Right renal pelvis (tissue), 4 donors: Measurements from ENCODE around the gene KRTAP5-9. TPM values are rescaled to one million over a fixed set of nuclear protein-coding genes. Genes with fewer than 3 reads are reported as not detected.
"Not testable (repeated sequence)": the region's sequence is repeated elsewhere in the genome, so short reads cannot be mapped to it uniquely, and the experiment has no call there.

Source experiments
- DNase-seq, 4 donors: peaks; one replicate each; pipeline ENCODE4 v3.0.0-alpha.2; 2013; ENCODE audit warnings: low read depth in 4 of 4, low spot score in 3 of 4, missing footprints in 1 of 4
- polyA plus RNA-seq, 4 donors: library from polyadenylated mRNA; unstranded; fragments of 120-200 nt; gene quantifications; one replicate each; pipeline ENCODE4 v1.2.1, GENCODE V29; 2013; ENCODE audit not compliant: insufficient read length in 4 of 4

Gene KRTAP5-9
- polyA plus RNA-seq, 4 donors = 0.19 to 0.47 (median 0.44) TPM

DNA sequence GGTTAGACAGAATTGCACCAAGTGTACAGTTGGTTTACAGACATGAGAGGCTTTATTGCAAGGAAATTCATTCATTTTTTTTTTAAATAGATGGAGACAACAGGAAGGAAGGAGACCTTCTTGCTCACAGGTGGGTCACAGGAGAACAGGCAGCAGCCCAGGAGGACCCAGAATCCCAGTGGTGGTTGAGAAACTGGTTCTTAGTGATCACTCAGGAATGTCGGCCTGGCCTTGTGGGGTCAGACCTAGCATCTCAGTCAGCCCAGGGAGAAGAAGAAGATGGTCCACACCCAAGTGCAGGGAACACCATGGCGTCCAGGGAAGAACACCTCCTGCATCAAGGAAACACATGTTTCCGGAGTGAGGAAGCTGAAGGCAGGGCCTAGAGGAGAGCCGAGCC, 33.6 kb downstream of the KRTAP5-9 start:
- no peak for DNase-seq

- no peak for DNase-seq
Observed at GRCh38 chr11:71582309-71582895, 34.2 kb downstream of the KRTAP5-9 start, which contains the start of gene KRTAP5-11. TSS of gene KRTAP5-11 (minus strand) at chr11:71582875. CDS start at chr11:71582837, 38 bp downstream.

DNA sequence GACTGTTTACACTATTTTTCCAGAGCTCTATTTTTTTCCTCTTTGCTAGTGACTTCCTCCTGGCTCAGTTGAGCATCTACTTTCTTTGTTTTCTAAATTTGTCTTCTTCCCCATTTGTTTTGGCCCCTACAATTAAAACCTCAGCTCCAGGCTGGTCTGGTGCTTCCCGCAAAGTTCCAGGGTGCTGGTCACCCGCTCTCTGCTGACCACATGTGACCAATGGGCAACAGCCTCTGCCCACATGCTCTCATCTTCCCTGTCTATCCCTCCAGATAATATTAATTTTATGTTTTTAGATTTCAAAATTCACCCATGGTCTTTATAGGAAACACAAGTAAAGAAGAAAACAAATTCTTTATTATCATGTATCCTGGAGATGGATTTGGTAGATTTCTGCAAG, 34.7 kb downstream of the KRTAP5-9 start:
- DNase-seq = not testable (repeated sequence)

DNA sequence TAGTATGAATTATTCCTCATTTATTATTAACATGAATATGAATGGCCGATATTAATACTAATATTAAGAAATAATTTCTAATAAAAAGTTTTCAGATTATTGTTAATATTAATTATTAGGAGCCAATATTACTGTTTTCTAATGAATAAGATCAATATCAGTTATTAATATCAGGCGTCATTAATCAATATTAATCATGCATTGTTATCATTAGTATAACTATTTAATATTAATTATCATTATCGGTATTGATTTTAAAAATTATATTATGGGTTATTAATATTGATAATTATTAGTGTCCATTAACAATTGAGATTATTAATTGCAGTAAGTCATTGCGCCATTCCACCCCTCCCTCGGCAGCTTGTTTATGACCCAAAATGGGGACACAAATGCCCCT, 37.5 kb downstream of the KRTAP5-9 start:
- DNase-seq = not testable (repeated sequence)

GRCh38 chr11:71588314-71588713, 40.1 kb downstream of the KRTAP5-9 start:
- DNase-seq = not testable (repeated sequence)

DNA sequence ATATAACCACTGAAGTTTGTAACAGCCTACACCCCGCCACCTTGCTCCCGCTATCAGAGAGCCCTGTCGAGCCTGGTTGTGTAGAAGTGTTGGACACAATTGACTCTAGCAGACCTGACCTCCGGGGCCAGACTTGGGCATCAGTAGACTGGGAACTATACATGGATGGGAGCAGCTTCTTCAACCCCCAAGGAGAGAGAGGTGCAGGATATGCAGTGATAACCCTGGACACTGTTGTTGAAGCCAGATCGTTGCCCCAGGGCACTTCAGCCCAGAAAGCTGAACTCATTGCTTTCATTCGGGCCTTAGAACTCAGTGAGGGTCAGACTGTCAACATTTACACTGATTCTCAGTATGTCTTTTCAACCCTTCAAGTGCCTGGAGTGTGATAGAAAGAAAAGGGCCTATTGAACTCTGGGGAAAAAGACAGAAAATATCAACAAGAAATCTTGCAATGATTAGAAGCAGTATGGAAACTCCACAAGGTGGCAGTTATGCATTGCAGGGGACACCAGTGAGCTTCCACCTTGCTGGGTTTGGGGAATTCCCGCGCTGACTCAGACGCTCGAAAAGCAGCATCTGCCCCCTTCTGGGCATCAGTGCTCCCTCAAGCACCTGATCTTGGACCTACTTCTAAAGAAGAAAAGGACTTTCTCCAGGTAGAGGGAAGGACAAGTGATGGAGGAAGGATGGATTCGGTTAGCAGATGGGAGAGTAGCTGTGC, 40.8 kb downstream of the KRTAP5-9 start:
- DNase-seq = not testable (repeated sequence)

DNA sequence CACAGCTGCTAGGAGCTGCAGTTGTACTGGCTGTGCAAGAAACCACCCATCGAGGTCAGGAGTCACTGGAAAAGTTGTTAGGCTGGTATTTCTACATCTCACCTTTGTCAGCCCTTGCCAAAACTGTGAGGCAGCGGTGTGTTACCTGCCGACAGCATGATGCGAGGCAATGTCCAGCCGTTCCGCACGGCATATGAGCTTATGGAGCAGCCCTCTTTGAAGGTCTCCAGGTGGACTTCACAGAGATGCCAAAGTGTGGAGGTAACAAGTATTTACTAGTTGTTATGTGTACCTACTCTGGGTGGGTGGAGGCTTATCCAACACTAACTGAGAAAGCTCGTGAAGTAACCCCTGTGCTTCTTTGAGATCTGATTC, 41.3 kb downstream of the KRTAP5-9 start:
- DNase-seq = not testable (repeated sequence)

Other genes starting within 250 kb of the KRTAP5-9 start
- gene DHCR7, start 100.0 kb upstream of the KRTAP5-9 start, polyA plus RNA-seq = 10 to 100 TPM; 37.8 to 49.5 (median 43.0) TPM
- gene NADSYN1, start 95.2 kb upstream of the KRTAP5-9 start, polyA plus RNA-seq = 10 to 100 TPM; 38.3 to 47.1 (median 42.3) TPM
- gene KRTAP5-7, start 21.2 kb upstream of the KRTAP5-9 start, polyA plus RNA-seq = under 1 TPM in 2 of 4 donors, not detected in 2; 0.09 to 0.16 TPM
- 1 to 10 TPM in 1 of 4 donors, under 1 TPM in 3; 0.47 to 1.0 (median 0.71) TPM for gene KRTAP5-8, start 10.4 kb upstream of the KRTAP5-9 start, polyA plus RNA-seq
- gene KRTAP5-10, start 17.1 kb downstream of the KRTAP5-9 start, polyA plus RNA-seq = under 1 TPM in 3 of 4 donors, not detected in 1; 0.12 to 0.21 (median 0.20) TPM
- gene KRTAP5-11, start 34.5 kb downstream of the KRTAP5-9 start, polyA plus RNA-seq = under 1 TPM in 1 of 4 donors, not detected in 3; 0.21 TPM